Stimulated activated CD8-positive, alpha-beta memory T cell treated with anti-CD3 and anti-CD28 coated beads, Interleukin-12 subunit alpha, Interleukin-12 subunit beta, amount 100 ng/mL, for 4 hours (primary cell): ENCODE data around the gene LILRA6.
A peak's percentile ranks its signal among the peaks of the same experiment; 100 is the strongest.
"Not testable (repeated sequence)": the region's sequence is repeated elsewhere in the genome, so short reads cannot be mapped to it uniquely, and the experiment has no call there.

Source experiments
- DNase-seq: peaks from one replicate; pipeline ENCODE4 v3.0.0-alpha.2; 2020; ENCODE audit warnings: low read depth

LILRA6 gene

GRCh38 chr19:54242646-54243045, at the start of gene LILRA6:
TSS of gene LILRA6 (minus strand) at chr19:54242790.
- DNase-seq: not testable (repeated sequence)

- not testable (repeated sequence) for DNase-seq
These were observed 46.6 kb upstream of the LILRA6 start for GRCh38 chr19:54289160-54289559.

- no peak for DNase-seq
These were observed 44.9 kb upstream of the LILRA6 start for GRCh38 chr19:54287456-54287855.

GRCh38 chr19:54286283-54286682, 43.7 kb upstream of the LILRA6 start:
- DNase-seq: not testable (repeated sequence)

- DNase-seq: not testable (repeated sequence)
These were observed 43.0 kb upstream of the LILRA6 start for GRCh38 chr19:54285427-54286056.

- DNase-seq: no peak
These were observed 40.3 kb upstream of the LILRA6 start for GRCh38 chr19:54282686-54283470.

GRCh38 chr19:54281729-54282075, 39.1 kb upstream of the LILRA6 start:
- not testable (repeated sequence) for DNase-seq

- DNase-seq: no peak
These were observed 38.6 kb upstream of the LILRA6 start, which contains the start of gene LILRB2 for GRCh38 chr19:54281007-54281728. TSS of gene LILRB2 (minus strand) at chr19:54281110. CDS start at chr19:54280496, 614 bp downstream.

- DNase-seq: not testable (repeated sequence)
These were observed 37.9 kb upstream of the LILRA6 start for GRCh38 chr19:54280441-54280840.

- not testable (repeated sequence) for DNase-seq
These were observed 37.4 kb upstream of the LILRA6 start for GRCh38 chr19:54280025-54280424.

GRCh38 chr19:54279406-54279962, 36.9 kb upstream of the LILRA6 start:
- no peak for DNase-seq

GRCh38 chr19:54278571-54279195, 36.1 kb upstream of the LILRA6 start:
- DNase-seq: not testable (repeated sequence)

- not testable (repeated sequence) for DNase-seq
These were observed 35.5 kb upstream of the LILRA6 start for GRCh38 chr19:54278056-54278455.

GRCh38 chr19:54277111-54277615, 34.6 kb upstream of the LILRA6 start:
- DNase-seq: not testable (repeated sequence)

- DNase-seq: no peak
These were observed 33.4 kb upstream of the LILRA6 start for GRCh38 chr19:54275951-54276350.

- DNase-seq: not testable (repeated sequence)
These were observed 31.9 kb upstream of the LILRA6 start for GRCh38 chr19:54274516-54274915.

GRCh38 chr19:54273821-54274220, 31.2 kb upstream of the LILRA6 start:
- no peak for DNase-seq

- DNase-seq: not testable (repeated sequence)
These were observed 29.6 kb upstream of the LILRA6 start for GRCh38 chr19:54272181-54272580.

- not testable (repeated sequence) for DNase-seq
These were observed 29.0 kb upstream of the LILRA6 start for GRCh38 chr19:54271587-54271986.

GRCh38 chr19:54271106-54271505, 28.5 kb upstream of the LILRA6 start:
- DNase-seq: no peak

GRCh38 chr19:54268936-54269335, 26.3 kb upstream of the LILRA6 start:
- no peak for DNase-seq

GRCh38 chr19:54266133-54266532, 23.5 kb upstream of the LILRA6 start:
- peak; percentile 28 for DNase-seq
